ENCODE measurements around the gene ATP5F1A.

GRCh38 chr18:46096651-46097300 lies 1.3 kb downstream of the ATP5F1A start:
- no peak for TF ChIP-seq CTCF (IDR thresholded peaks at IDR 0.05; ENCODE audit: insufficient read depth, low read depth, low read length)
- no peak for TF ChIP-seq EZH2 (IDR thresholded peaks at IDR 0.05; ENCODE audit: insufficient read depth, low read length)
